ENCODE data around the gene CHRM5. TPM values are rescaled to one million over a fixed set of nuclear protein-coding genes. Genes with fewer than 3 reads are reported as not detected.
"Not testable (repeated sequence)": the region's sequence is repeated elsewhere in the genome, so short reads cannot be mapped to it uniquely, and the experiment has no call there.

Gene CHRM5
- total and polyA plus RNA-seq, 4 experiments from 2014 or later, result 0.06 TPM; not detected in 3

DNA sequence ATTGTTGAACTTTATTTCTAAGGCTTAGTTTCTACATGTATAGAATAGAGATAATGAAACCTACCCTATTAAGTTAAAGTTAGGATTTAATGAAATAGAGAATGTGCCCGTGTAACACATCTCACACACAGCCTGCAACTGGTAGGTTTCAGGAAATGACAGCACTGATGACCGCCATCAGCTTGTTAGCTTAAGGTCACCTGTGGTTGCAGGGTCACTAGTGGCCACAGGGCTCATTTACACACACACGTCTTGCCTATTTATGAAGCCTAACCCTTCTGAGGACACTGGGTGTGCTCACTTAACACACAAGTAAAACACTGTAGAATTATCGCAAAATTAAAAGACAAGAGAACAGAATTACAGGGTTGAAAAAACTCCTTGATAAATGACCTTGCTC is 20.1 kb downstream of the CHRM5 start:
- Histone ChIP-seq H3K9me3 (ENCODE audit: control insufficient read depth in 1 of 2, low read length in 2 of 2) (no peaks in the 10 kb centered on the region), H3K4me3 (ENCODE audit: low read length in 2 of 2) (no peak overlapping the region), H3K4me1 (ENCODE audit: insufficient read depth, low read length) (no peaks in the 10 kb centered on the region), H3K27ac (ENCODE audit: low read depth, low read length) (no peak overlapping the region), H3K27me3 (ENCODE audit: insufficient read depth, low read length) (no peaks in the 10 kb centered on the region), H3K36me3 (ENCODE audit: insufficient read depth, low read length) (no peaks in the 10 kb centered on the region)
- Mint-ChIP-seq H3K27ac (no peak overlapping the region), H3K27me3 (no peaks in the 10 kb centered on the region), H3K4me3 (no peak overlapping the region), H3K9me3 (no peaks in the 10 kb centered on the region), H3K4me1 (peaks cover 0 to 2% (median under 1%) of the 10 kb centered on the region in 4 donors), H3K36me3 (peaks cover 0 to 9% of the 10 kb centered on the region in 2 donors)
- no peak for DNase-seq
- POLR2A ChIA-PET (ENCODE audit: partially characterized antibody), result no interaction called here
- intact Hi-C loops (cut with micrococcal nuclease), result no loop called here
- CTCF ChIA-PET (ENCODE audit: partially characterized antibody), result no interaction called here

- intact Hi-C loops (cut with micrococcal nuclease), result no loop called here
- no peaks in the 10 kb centered on the region for H3K9me3 Mint-ChIP-seq
These were observed 25.8 kb downstream of the CHRM5 start for GRCh38 chr15:33994005-33994615.

DNA sequence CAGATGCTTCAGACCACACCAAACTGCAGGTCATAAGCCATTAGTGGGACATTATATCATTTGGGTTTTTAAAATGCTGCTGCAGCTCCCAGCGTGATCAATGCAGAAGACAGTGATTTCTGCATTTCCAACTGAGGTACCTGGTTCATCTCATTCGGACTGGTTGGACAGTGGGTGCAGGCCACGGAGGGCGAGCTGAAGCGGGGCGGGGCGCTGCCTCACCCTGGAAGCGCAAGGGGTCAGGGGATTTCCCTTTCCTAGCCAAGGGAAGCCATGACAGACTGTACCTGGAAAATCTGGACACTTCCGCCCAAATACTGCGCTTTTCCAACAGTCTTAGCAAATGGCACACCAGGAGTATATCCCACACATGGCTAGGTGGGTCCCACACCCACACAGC is 27.4 kb downstream of the CHRM5 start:
- intact Hi-C loops (cut with micrococcal nuclease); H3K9me3 ChIP-seq (ENCODE audit: control insufficient read depth in 1 of 2, low read length in 2 of 2); H3K4me3 Mint-ChIP-seq; H3K36me3 ChIP-seq (ENCODE audit: insufficient read depth, low read length); DNase-seq; H3K9me3 Mint-ChIP-seq; H3K36me3 Mint-ChIP-seq; H3K27ac ChIP-seq (ENCODE audit: low read depth, low read length); H3K4me3 ChIP-seq (ENCODE audit: low read length in 2 of 2); CTCF ChIA-PET (ENCODE audit: partially characterized antibody); H3K27ac Mint-ChIP-seq; H3K4me1 ChIP-seq (ENCODE audit: insufficient read depth, low read length); H3K27me3 Mint-ChIP-seq; H3K27me3 ChIP-seq (ENCODE audit: insufficient read depth, low read length); H3K4me1 Mint-ChIP-seq; POLR2A ChIA-PET (ENCODE audit: partially characterized antibody): not testable (repeated sequence)

More at GRCh38 chr15:33994005-33994615, 25.8 kb downstream of the CHRM5 start:
- ChIA-PET POLR2A (ENCODE audit: partially characterized antibody) (no interaction called here), CTCF (ENCODE audit: partially characterized antibody) (interaction anchor here (1.9 kb wide), 1 partner anchor 15 kb away, joined by 3 read pairs; no protein-coding TSS in a partner anchor)
- Histone ChIP-seq H3K36me3 (ENCODE audit: insufficient read depth, low read length) (no peaks in the 10 kb centered on the region), H3K27ac (ENCODE audit: low read depth, low read length) (no peak overlapping the region), H3K4me3 (ENCODE audit: low read length in 2 of 2) (no peak overlapping the region), H3K9me3 (ENCODE audit: control insufficient read depth in 1 of 2, low read length in 2 of 2) (no peaks in the 10 kb centered on the region), H3K27me3 (ENCODE audit: insufficient read depth, low read length) (no peaks in the 10 kb centered on the region), H3K4me1 (ENCODE audit: insufficient read depth, low read length) (no peaks in the 10 kb centered on the region)
- Mint-ChIP-seq H3K27ac (no peak overlapping the region), H3K4me1 (peaks cover 0 to 2% (median under 1%) of the 10 kb centered on the region in 4 donors), H3K4me3 (no peak overlapping the region), H3K36me3 (peaks cover 0 to 4% of the 10 kb centered on the region in 2 donors), H3K27me3 (no peaks in the 10 kb centered on the region)
- DNase-seq, result no peak

- H3K27me3 Mint-ChIP-seq, result no peaks in the 10 kb centered on the region
- ChIA-PET POLR2A (ENCODE audit: partially characterized antibody) (no interaction called here), CTCF (ENCODE audit: partially characterized antibody) (no interaction called here)
These were observed 33.2 kb downstream of the CHRM5 start for GRCh38 chr15:34001536-34001935.

GRCh38 chr15:34006381-34006780 is 38.1 kb downstream of the CHRM5 start:
- no peak overlapping the region for H3K27ac ChIP-seq (ENCODE audit: low read depth, low read length)
- no peak overlapping the region for H3K4me3 ChIP-seq (ENCODE audit: low read length in 2 of 2)
- H3K4me1 ChIP-seq (ENCODE audit: insufficient read depth, low read length), result no peaks in the 10 kb centered on the region
- CTCF ChIA-PET (ENCODE audit: partially characterized antibody), result no interaction called here
- intact Hi-C loops (cut with micrococcal nuclease), result no loop called here
- no peak overlapping the region for H3K27ac Mint-ChIP-seq
- POLR2A ChIA-PET (ENCODE audit: partially characterized antibody), result no interaction called here
- H3K27me3 Mint-ChIP-seq, result no peaks in the 10 kb centered on the region
- H3K9me3 Mint-ChIP-seq, result no peaks in the 10 kb centered on the region
- no peak overlapping the region for H3K4me3 Mint-ChIP-seq
- no peaks in the 10 kb centered on the region for H3K36me3 ChIP-seq (ENCODE audit: insufficient read depth, low read length)
- H3K36me3 Mint-ChIP-seq, result peaks cover 1 to 2% of the 10 kb centered on the region in 2 donors
- H3K4me1 Mint-ChIP-seq, result peaks cover 0 to 3% (median 0%) of the 10 kb centered on the region in 4 donors
- no peaks in the 10 kb centered on the region for H3K27me3 ChIP-seq (ENCODE audit: insufficient read depth, low read length)
- no peak for DNase-seq
- no peaks in the 10 kb centered on the region for H3K9me3 ChIP-seq (ENCODE audit: control insufficient read depth in 1 of 2, low read length in 2 of 2)

More at GRCh38 chr15:34001536-34001935, 33.2 kb downstream of the CHRM5 start:
- Mint-ChIP-seq H3K9me3 (no peaks in the 10 kb centered on the region), H3K36me3 (peaks cover 2 to 4% of the 10 kb centered on the region in 2 donors), H3K27ac (no peak overlapping the region), H3K4me1 (no peaks in the 10 kb centered on the region), H3K4me3 (no peak overlapping the region)
- intact Hi-C loops (cut with micrococcal nuclease), result no loop called here
- H3K4me3 ChIP-seq (ENCODE audit: low read length in 2 of 2), result no peak overlapping the region
- H3K9me3 ChIP-seq (ENCODE audit: control insufficient read depth in 1 of 2, low read length in 2 of 2), result no peaks in the 10 kb centered on the region
- DNase-seq, result no peak
- no peaks in the 10 kb centered on the region for H3K36me3 ChIP-seq (ENCODE audit: insufficient read depth, low read length)
- no peaks in the 10 kb centered on the region for H3K27me3 ChIP-seq (ENCODE audit: insufficient read depth, low read length)
- H3K4me1 ChIP-seq (ENCODE audit: insufficient read depth, low read length), result no peaks in the 10 kb centered on the region
- H3K27ac ChIP-seq (ENCODE audit: low read depth, low read length), result no peak overlapping the region

- no peaks in the 10 kb centered on the region for H3K9me3 ChIP-seq (ENCODE audit: control insufficient read depth in 1 of 2, low read length in 2 of 2)
- ChIA-PET POLR2A (ENCODE audit: partially characterized antibody) (no interaction called here), CTCF (ENCODE audit: partially characterized antibody) (no interaction called here)
- H3K27ac ChIP-seq (ENCODE audit: low read depth, low read length), result no peak overlapping the region
- no peaks in the 10 kb centered on the region for H3K4me1 ChIP-seq (ENCODE audit: insufficient read depth, low read length)
- H3K4me3 Mint-ChIP-seq, result no peak overlapping the region
- H3K36me3 ChIP-seq (ENCODE audit: insufficient read depth, low read length), result no peaks in the 10 kb centered on the region
- peaks cover 0 to 3% (median 0%) of the 10 kb centered on the region in 4 donors for H3K4me1 Mint-ChIP-seq
- H3K27me3 Mint-ChIP-seq, result no peaks in the 10 kb centered on the region
- H3K9me3 Mint-ChIP-seq, result no peaks in the 10 kb centered on the region
- no peak for DNase-seq
- H3K36me3 Mint-ChIP-seq, result no peaks in the 10 kb centered on the region
- H3K27me3 ChIP-seq (ENCODE audit: insufficient read depth, low read length), result no peaks in the 10 kb centered on the region
- intact Hi-C loops (cut with micrococcal nuclease), result no loop called here
- no peak overlapping the region for H3K4me3 ChIP-seq (ENCODE audit: low read length in 2 of 2)
- no peak overlapping the region for H3K27ac Mint-ChIP-seq
These were observed 41.4 kb downstream of the CHRM5 start for GRCh38 chr15:34009656-34010055.

- ChIA-PET POLR2A (ENCODE audit: partially characterized antibody) (no interaction called here), CTCF (ENCODE audit: partially characterized antibody) (no interaction called here)
- Mint-ChIP-seq H3K4me1 (peaks cover 0 to 3% (median under 1%) of the 10 kb centered on the region in 4 donors), H3K27me3 (no peaks in the 10 kb centered on the region), H3K9me3 (no peaks in the 10 kb centered on the region), H3K4me3 (no peak overlapping the region), H3K36me3 (no peaks in the 10 kb centered on the region), H3K27ac (peak overlapping the region in 1 of 7 donors; percentile 83)
- H3K4me3 ChIP-seq (ENCODE audit: low read length in 2 of 2), result no peak overlapping the region
- DNase-seq, result no peak
- no peaks in the 10 kb centered on the region for H3K9me3 ChIP-seq (ENCODE audit: control insufficient read depth in 1 of 2, low read length in 2 of 2)
- H3K27ac ChIP-seq (ENCODE audit: low read depth, low read length), result no peak overlapping the region
- H3K4me1 ChIP-seq (ENCODE audit: insufficient read depth, low read length), result no peaks in the 10 kb centered on the region
- intact Hi-C loops (cut with micrococcal nuclease), result no loop called here
- no peaks in the 10 kb centered on the region for H3K27me3 ChIP-seq (ENCODE audit: insufficient read depth, low read length)
- no peaks in the 10 kb centered on the region for H3K36me3 ChIP-seq (ENCODE audit: insufficient read depth, low read length)
These were observed 42.6 kb downstream of the CHRM5 start for GRCh38 chr15:34010921-34011320.

GRCh38 chr15:34011481-34011880 is 43.2 kb downstream of the CHRM5 start:
- intact Hi-C loops (cut with micrococcal nuclease), result no loop called here
- Mint-ChIP-seq H3K27ac (no peak overlapping the region), H3K36me3 (no peaks in the 10 kb centered on the region), H3K4me3 (no peak overlapping the region), H3K4me1 (peaks cover 0 to 3% (median under 1%) of the 10 kb centered on the region in 4 donors), H3K27me3 (no peaks in the 10 kb centered on the region), H3K9me3 (no peaks in the 10 kb centered on the region)
- Histone ChIP-seq H3K27me3 (ENCODE audit: insufficient read depth, low read length) (no peaks in the 10 kb centered on the region), H3K4me1 (ENCODE audit: insufficient read depth, low read length) (no peaks in the 10 kb centered on the region), H3K4me3 (ENCODE audit: low read length in 2 of 2) (no peak overlapping the region), H3K9me3 (ENCODE audit: control insufficient read depth in 1 of 2, low read length in 2 of 2) (no peaks in the 10 kb centered on the region), H3K27ac (ENCODE audit: low read depth, low read length) (no peak overlapping the region), H3K36me3 (ENCODE audit: insufficient read depth, low read length) (no peaks in the 10 kb centered on the region)
- ChIA-PET POLR2A (ENCODE audit: partially characterized antibody) (no interaction called here), CTCF (ENCODE audit: partially characterized antibody) (no interaction called here)
- DNase-seq, result no peak

All from CD4-positive, alpha-beta memory T cell (primary cell).